CD14-positive monocyte (primary cell): ENCODE measurements around the gene GATAD2A. TPM values are rescaled to one million over a fixed set of nuclear protein-coding genes. Genes with fewer than 3 reads are reported as not detected.

Source experiments
- DNase-seq, 3 donors: peaks; one replicate each; pipeline ENCODE4 v3.0.0-alpha.2; 2011 to 2022
- H2AFZ ChIP-seq: 2 replicates; pipeline ENCODE4 v1.6.0; 2012; ENCODE audit warnings: mild to moderate bottlenecking, low read depth, low read length, inconsistent platforms; ENCODE audit not compliant: insufficient read depth, poor library complexity, severe bottlenecking
- H3K27ac ChIP-seq, 2 donors: 1 replicate in 1 of 2; 2 replicates in 1 of 2; pipeline ENCODE4 v1.5.1; 2012 to 2013; ENCODE audit warnings: low read length in 2 of 2, control low read depth in 1 of 2, inconsistent platforms in 1 of 2, low read depth in 1 of 2, mild to moderate bottlenecking in 1 of 2
- H3K27me3 ChIP-seq, 2 donors: one replicate each; pipeline versions ENCODE4 v1.6.0 to v1.6.1; 2011 to 2013; ENCODE audit warnings: low read length in 2 of 2; ENCODE audit not compliant: control insufficient read depth in 2 of 2, insufficient read depth in 2 of 2
- H3K36me3 ChIP-seq, 2 donors: replicated peaks in 1 of 2; 1 replicate in 1 of 2; 2 replicates in 1 of 2; pipeline versions ENCODE4 v1.5.1 to v1.6.1; 2012 to 2013; ENCODE audit warnings: low read length in 2 of 2, control low read depth in 1 of 2, inconsistent platforms in 1 of 2, mild to moderate bottlenecking in 1 of 2; ENCODE audit not compliant: insufficient read depth in 2 of 2, control insufficient read depth in 1 of 2
- H3K4me1 ChIP-seq, 2 donors: 1 replicate in 1 of 2; 2 replicates in 1 of 2; pipeline versions ENCODE4 v1.5.1 to v1.6.1; 2012 to 2013; ENCODE audit warnings: low read length in 2 of 2, control low read depth in 1 of 2, inconsistent platforms in 1 of 2, mild to moderate bottlenecking in 1 of 2, moderate library complexity in 1 of 2; ENCODE audit not compliant: insufficient read depth in 2 of 2, control insufficient read depth in 1 of 2
- H3K4me2 ChIP-seq: replicated peaks from 2 replicates; pipeline ENCODE3; 2012; ENCODE audit warnings: low read length, moderate library complexity, mild to moderate bottlenecking; ENCODE audit not compliant: poor library complexity, severe bottlenecking; ENCODE audit errors: extremely low read depth
- H3K4me3 ChIP-seq, 3 experiments: fragments of 200-600 bp in 1 of 3; sonication (generic) in 1 of 3; replicated peaks in 1 of 3; 1 replicate in 2 of 3; 2 replicates in 1 of 3; pipeline ENCODE4 v1.5.1; 2011 to 2013; ENCODE audit warnings: low read length in 3 of 3, mild to moderate bottlenecking in 3 of 3, control low read depth in 2 of 3, low read depth in 2 of 3, inconsistent platforms in 1 of 3, moderate library complexity in 1 of 3
- H3K79me2 ChIP-seq: 2 replicates; pipeline ENCODE4 v1.6.0; 2012; ENCODE audit warnings: mild to moderate bottlenecking, control low read depth, inconsistent platforms, low read length, moderate library complexity; ENCODE audit not compliant: insufficient read depth
- H3K9ac ChIP-seq: 2 replicates; pipeline ENCODE4 v1.6.0; 2017; ENCODE audit warnings: low read length, mild to moderate bottlenecking; ENCODE audit not compliant: insufficient read depth, poor library complexity, severe bottlenecking
- H3K9me3 ChIP-seq, 2 donors: replicated peaks in 1 of 2; 1 replicate in 1 of 2; 2 replicates in 1 of 2; pipeline versions ENCODE4 v1.5.1 to v1.6.1; 2012 to 2013; ENCODE audit warnings: low read length in 2 of 2, control low read depth in 1 of 2; ENCODE audit not compliant: control insufficient read depth in 1 of 2, insufficient read depth in 1 of 2
- H4K20me1 ChIP-seq: 2 replicates; pipeline ENCODE4 v1.6.0; 2012; ENCODE audit warnings: mild to moderate bottlenecking, low read length, control low read depth, moderate library complexity; ENCODE audit not compliant: insufficient read depth
- H3K27ac Mint-ChIP-seq, 7 donors: one replicate each; pipeline ENCODE4 v1.8.0; 2020; ENCODE audit warnings: mild to moderate bottlenecking in 7 of 7, mixed read lengths in 7 of 7, moderate library complexity in 6 of 7, inconsistent platforms in 2 of 7
- H3K27me3 Mint-ChIP-seq, 3 donors: one replicate each; pipeline ENCODE4 v1.8.0; 2021 to 2022; ENCODE audit warnings: low read depth in 3 of 3, mild to moderate bottlenecking in 3 of 3, mixed read lengths in 3 of 3, moderate library complexity in 3 of 3, inconsistent platforms in 1 of 3
- H3K36me3 Mint-ChIP-seq, 2 donors: one replicate each; pipeline ENCODE4 v1.8.0; 2020; ENCODE audit warnings: mixed read lengths in 2 of 2, inconsistent platforms in 1 of 2, mild to moderate bottlenecking in 1 of 2
- H3K4me1 Mint-ChIP-seq: one replicate; pipeline ENCODE4 v1.8.0; 2020; ENCODE audit warnings: mild to moderate bottlenecking, mixed read lengths
- H3K4me3 Mint-ChIP-seq, 2 donors: one replicate each; pipeline ENCODE4 v1.8.0; 2020; ENCODE audit warnings: mild to moderate bottlenecking in 2 of 2, mixed read lengths in 2 of 2, moderate library complexity in 1 of 2
- H3K9me3 Mint-ChIP-seq, 7 donors: one replicate each; pipeline ENCODE4 v1.8.0; 2020 to 2022; ENCODE audit warnings: mixed read lengths in 7 of 7, mild to moderate bottlenecking in 6 of 7, moderate library complexity in 6 of 7, inconsistent platforms in 2 of 7
- CTCF ChIP-seq: fragments of 200-600 bp; IDR thresholded peaks from one replicate; pipeline ENCODE4 v1.8.0; 2022; ENCODE audit warnings: antibody characterized with exemption, mild to moderate bottlenecking
- WGBS: methylation state at CpG from one replicate; pipeline ENCODE4 v1.1.5; 2013; ENCODE audit warnings: missing lambda C conversion rate; ENCODE audit not compliant: insufficient coverage; 5-methylcytosine and 5-hydroxymethylcytosine counted together
- intact Hi-C, 2 donors: fragments of 100-400 bp; cut with micrococcal nuclease; formaldehyde crosslinking; loops; one replicate each; pipeline versions ENCODE4 v1.15.0 to v1.15.1; 2023
- polyA plus RNA-seq, 3 donors: library from polyadenylated mRNA; depleted of rRNA in 1 of 3; unstranded in 2 of 3; stranded (reverse) in 1 of 3; fragments of 300-500 nt in 2 of 3; fragments of >200 nt in 1 of 3; fragmentation: Illumina TruSeq in 2 of 3; gene quantifications; 1 replicate in 2 of 3; 2 replicates in 1 of 3; pipeline ENCODE4 v1.2.3, GENCODE V29; 2012 to 2021

GATAD2A gene
- polyA plus RNA-seq, 3 donors, result 8.0 to 35.9 (median 8.7) TPM

DNA sequence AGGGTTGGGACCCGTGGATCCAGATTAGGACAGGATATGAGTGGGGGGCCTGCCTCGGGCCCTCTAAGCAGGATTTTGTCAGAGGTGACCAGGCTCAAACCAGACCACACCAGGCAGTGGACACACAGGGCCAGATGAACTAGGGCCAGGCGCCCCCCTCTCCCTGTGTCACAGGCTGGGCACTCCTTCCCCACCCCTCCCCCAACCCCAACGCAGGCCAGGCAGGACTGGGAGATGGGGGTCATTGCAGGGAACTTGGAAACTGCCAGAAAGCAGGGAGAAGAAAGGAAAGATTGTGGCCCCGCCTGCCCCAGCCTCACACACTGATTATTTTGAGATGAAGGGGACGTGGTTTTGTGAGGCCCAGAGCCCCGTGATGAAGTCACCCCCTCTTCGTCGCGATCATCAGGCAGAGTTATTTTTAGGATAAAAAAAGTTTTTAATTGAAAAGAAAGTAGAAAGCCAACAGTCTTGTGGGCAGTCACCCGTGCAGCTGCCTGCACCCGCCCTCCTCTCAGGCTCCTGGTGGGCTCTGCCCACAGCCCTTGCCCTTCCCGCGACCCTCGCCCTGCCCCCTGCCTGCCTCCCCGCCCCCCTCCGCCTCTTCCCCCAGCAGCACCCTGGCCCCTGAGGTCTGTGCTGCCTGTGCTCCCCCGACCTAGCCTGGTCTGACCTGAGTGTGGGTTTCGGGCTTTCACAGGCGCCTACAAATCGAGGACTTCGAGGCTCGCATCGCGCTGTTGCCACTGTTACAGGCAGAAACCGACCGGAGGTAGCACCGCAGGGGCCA lies 121.3 kb downstream of the GATAD2A start:
- Histone ChIP-seq H3K27me3 (no peaks in the 10 kb centered on the region), H3K9ac (no peak overlapping the region), H3K4me2 (no peak overlapping the region), H2AFZ (no peak overlapping the region), H3K4me3 (no peak overlapping the region), H3K9me3 (no peaks in the 10 kb centered on the region), H3K4me1 (no peaks in the 10 kb centered on the region), H4K20me1 (peaks cover 50% of the 10 kb centered on the region), H3K79me2 (peaks cover 29% of the 10 kb centered on the region), H3K36me3 (peaks cover 54 to 67% of the 10 kb centered on the region in 2 donors), H3K27ac (no peak overlapping the region)
- 90% methylated on average over 12 of the region's 28 CpGs for WGBS
- H3K27ac Mint-ChIP-seq, result no peak overlapping the region
- H3K9me3 Mint-ChIP-seq, result no peaks in the 10 kb centered on the region
- no peak for DNase-seq
- H3K27me3 Mint-ChIP-seq, result peaks cover 0 to 2% (median 0%) of the 10 kb centered on the region in 3 donors
- H3K4me3 Mint-ChIP-seq, result no peak overlapping the region
- no peak for TF ChIP-seq CTCF
- no peaks in the 10 kb centered on the region for H3K4me1 Mint-ChIP-seq
- H3K36me3 Mint-ChIP-seq, result peaks cover 44 to 74% of the 10 kb centered on the region in 2 donors
- intact Hi-C loops, result no loop called here

DNA sequence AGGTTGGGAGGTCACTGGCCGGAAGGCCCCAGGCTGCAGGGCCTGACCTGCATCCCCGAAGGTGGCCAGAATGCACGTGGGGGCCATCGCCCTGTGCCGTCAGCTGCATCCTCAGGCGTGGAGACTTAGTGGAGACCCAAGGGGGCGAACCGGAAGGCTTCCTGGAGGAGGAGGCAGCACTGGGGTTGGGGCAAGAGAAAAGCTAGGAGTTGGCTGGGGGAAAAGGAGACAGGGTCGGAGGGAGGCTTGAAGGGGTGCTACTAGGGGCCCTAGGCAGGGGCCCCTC lies 121.8 kb downstream of the GATAD2A start:
- Histone ChIP-seq H4K20me1 (peaks cover 50% of the 10 kb centered on the region), H3K79me2 (peaks cover 25% of the 10 kb centered on the region), H3K9ac (no peak overlapping the region), H3K36me3 (peaks cover 54 to 67% of the 10 kb centered on the region in 2 donors), H3K27ac (no peak overlapping the region), H3K27me3 (no peaks in the 10 kb centered on the region), H3K4me3 (no peak overlapping the region), H3K4me1 (peaks cover 0 to under 1% of the 10 kb centered on the region in 2 donors), H2AFZ (no peak overlapping the region), H3K9me3 (no peaks in the 10 kb centered on the region), H3K4me2 (no peak overlapping the region)
- H3K4me1 Mint-ChIP-seq, result peaks cover 3% of the 10 kb centered on the region
- 97% methylated on average over 7 of the region's 9 CpGs for WGBS
- no peak for DNase-seq
- peaks cover 0 to 2% (median 0%) of the 10 kb centered on the region in 3 donors for H3K27me3 Mint-ChIP-seq
- no peak overlapping the region for H3K27ac Mint-ChIP-seq
- peaks cover 44 to 79% of the 10 kb centered on the region in 2 donors for H3K36me3 Mint-ChIP-seq
- no peak for TF ChIP-seq CTCF
- intact Hi-C loops, result no loop called here
- H3K9me3 Mint-ChIP-seq, result no peaks in the 10 kb centered on the region
- no peak overlapping the region for H3K4me3 Mint-ChIP-seq
